HG02610 (cell line): ENCODE measurements around the gene USP30.

Experiments used
- ATAC-seq: cut with Tn5 transposase; IDR thresholded peaks from one replicate; pipeline ENCODE4 v1.9.1; 2021; ENCODE audit warnings: mild to moderate bottlenecking, moderate library complexity; ENCODE audit not compliant: unreplicated experiment

The USP30 gene

DNA sequence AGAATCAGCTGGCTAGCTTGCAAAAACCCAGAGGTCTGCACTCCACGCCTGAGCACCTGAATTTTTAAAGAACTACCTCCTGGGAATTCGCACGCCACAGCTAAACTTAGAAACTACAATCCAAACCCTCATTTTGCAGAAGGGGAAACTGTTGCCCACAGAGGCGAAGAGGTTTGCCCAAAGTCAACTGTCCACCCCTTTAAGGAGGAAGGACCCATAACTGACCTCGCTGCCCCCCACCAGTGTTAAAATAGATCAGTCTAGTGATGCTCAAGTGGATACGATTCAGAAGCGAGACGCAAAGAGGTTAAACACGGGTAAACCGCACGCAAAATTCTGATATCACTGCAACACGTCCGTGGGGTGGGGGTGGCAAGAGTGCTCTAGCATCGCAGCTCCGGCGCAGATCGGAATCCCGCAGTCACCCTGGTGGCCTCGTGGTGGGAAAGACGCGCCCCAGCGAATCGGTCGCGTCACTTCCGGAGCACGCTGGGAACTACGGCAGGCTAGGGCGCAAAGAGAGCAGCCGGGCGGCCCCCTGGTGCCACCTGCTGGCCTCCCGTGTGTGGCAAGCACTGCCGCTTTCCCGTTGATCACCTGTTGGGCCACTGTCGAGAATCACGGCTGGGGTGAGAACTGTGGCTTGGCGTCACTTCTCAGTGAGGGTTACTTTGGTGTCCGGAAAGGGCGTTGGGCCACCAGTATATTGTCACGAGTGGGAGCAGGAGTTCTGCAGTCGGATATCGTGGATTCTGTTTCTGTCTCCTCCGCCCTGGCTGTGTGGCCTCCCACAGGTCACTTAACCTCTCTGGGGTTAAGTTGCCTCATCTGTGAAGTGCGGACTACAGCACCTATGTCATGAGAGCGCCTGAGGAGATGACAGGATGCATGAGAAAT lies 40.9 kb downstream of the USP30 start, which contains the start of gene ALKBH2:
ALKBH2 (minus strand) TSS at position 451 of the 897 bp plus-strand sequence. CDS start 686 bp downstream, outside the sequence.
- ATAC-seq, result peak; percentile 60

DNA sequence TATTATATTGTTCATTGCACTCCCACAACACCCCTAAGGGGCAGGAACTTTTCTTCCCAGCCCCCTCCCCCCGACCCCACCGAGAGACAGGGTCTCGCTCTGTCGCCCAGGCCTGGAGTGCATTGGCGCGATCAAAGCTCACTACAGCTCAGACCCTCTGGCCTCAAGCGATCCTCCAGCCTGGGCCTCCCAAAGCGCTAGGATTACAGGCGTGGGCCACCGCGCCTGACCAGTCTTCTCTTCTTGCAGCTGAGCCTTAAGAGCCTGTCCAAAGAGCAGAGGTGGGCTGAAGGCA lies 44.7 kb downstream of the USP30 start:
- no peak for ATAC-seq

GRCh38 chr12:109097435-109098182 lies 45.2 kb downstream of the USP30 start, which contains the start of gene UNG:
TSS of gene UNG (plus strand) at chr12:109097597. CDS start at chr12:109097680, 83 bp downstream.
- peak; percentile 95 for ATAC-seq

DNA sequence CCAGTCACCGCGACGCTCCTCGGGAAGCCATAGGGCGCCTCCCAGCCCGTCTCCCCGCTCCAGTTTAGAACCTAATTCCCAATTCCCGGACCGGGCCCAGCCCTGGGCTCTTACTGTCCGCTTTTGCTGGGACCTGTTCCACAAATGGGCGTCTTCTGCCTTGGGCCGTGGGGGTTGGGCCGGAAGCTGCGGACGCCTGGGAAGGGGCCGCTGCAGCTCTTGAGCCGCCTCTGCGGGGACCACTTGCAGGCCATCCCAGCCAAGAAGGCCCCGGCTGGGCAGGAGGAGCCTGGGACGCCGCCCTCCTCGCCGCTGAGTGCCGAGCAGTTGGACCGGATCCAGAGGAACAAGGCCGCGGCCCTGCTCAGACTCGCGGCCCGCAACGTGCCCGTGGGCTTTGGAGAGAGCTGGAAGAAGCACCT lies 45.8 kb downstream of the USP30 start:
- ATAC-seq, result peak; percentile 15

- ATAC-seq, result no peak
Measured at GRCh38 chr12:109098651-109099050, 46.3 kb downstream of the USP30 start.

DNA sequence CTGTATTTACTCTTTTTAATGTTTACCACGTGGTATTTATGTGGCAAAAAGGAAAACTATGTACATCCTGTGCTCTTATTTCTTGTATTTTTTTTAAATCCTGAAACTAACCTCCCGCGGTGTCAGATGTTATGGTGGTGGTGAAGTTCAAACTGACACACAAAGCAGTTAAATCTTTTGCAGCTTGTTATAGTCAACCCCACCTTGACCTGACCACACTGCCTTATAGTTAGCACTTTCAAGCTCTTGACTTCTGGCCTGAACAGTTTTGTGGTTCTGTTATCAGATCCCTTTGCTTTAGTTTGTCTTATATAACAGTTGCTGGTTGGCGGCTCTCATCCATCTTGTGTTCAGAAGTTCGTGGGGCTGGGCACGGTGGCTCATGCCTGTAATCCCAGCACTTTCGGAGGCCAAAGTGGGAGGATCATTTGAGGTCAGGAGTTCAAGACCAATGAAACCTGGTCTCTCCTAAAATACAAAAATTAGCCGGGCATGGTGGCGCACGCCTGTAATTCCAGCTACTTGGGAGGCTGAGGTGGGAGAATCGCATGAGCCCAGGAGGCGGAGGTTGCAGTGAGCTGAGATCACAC lies 47.1 kb downstream of the USP30 start:
- no peak for ATAC-seq

DNA sequence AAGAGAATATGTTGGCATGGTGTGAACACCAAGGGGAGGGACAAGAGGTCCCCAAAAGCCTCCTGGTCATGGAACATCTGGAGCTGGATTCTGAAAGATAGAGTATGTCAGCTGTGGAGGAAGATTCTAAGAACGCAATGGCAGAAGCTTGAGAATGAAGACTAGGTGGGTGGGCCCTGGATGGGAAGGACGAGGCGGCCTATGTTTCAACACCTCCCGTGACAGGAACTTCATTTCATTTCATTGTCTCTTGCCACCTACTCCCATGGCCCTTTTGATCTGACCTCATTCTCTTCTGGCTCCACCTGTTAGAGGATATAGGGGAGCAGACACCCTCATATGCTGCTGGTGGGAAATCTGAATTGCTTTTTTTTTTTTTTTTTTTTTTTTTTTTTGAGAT lies 48.4 kb downstream of the USP30 start:
- no peak for ATAC-seq

- no peak for ATAC-seq
Measured at GRCh38 chr12:109102491-109102890, 50.1 kb downstream of the USP30 start.

DNA sequence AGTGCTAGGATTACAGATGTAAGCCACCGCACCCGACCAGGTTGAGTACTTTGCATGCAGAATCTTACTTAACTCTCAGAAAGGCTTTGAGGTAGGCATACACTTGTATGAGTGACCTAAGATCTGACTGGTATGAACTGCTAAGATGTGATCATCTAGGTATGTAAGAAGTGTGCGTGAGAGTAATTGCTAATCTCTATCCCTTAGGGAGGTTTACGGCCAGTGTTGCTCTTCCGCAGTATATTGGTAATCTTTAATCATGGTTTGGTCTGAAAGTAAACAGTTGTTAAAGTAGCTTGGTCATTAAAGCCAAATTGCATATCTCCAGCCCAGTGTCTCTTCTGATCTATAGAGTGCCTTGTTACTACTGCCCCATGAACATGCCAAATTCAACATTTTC lies 52.8 kb downstream of the USP30 start:
- ATAC-seq, result no peak

GRCh38 chr12:109109746-109110350 lies 57.5 kb downstream of the USP30 start:
- ATAC-seq, result no peak

DNA sequence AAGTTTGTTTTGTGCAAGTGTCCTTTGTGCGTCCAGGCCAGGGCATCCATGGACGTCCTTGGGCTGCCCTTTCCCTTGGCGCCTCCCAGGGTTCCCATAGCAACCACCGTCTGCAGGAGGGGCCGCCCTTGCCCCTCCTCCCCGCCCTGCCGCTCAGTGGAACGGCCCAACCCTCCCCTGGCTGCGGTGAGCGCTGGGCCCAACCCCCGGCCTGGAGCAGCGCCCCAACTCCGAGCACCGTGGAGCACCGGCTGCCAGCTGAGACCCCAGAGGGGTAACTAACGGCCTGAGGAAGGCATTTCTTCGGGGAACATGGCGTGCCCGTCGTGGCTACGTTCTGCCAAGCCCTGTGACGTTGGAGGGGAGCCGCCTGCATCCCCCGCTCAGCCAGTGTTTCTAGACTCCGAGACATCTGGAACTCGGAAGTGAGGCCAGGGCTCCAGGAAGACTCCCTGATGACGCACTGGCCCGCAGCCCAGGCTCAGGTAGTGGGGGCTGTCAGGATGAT lies 58.7 kb downstream of the USP30 start:
- no peak for ATAC-seq

DNA sequence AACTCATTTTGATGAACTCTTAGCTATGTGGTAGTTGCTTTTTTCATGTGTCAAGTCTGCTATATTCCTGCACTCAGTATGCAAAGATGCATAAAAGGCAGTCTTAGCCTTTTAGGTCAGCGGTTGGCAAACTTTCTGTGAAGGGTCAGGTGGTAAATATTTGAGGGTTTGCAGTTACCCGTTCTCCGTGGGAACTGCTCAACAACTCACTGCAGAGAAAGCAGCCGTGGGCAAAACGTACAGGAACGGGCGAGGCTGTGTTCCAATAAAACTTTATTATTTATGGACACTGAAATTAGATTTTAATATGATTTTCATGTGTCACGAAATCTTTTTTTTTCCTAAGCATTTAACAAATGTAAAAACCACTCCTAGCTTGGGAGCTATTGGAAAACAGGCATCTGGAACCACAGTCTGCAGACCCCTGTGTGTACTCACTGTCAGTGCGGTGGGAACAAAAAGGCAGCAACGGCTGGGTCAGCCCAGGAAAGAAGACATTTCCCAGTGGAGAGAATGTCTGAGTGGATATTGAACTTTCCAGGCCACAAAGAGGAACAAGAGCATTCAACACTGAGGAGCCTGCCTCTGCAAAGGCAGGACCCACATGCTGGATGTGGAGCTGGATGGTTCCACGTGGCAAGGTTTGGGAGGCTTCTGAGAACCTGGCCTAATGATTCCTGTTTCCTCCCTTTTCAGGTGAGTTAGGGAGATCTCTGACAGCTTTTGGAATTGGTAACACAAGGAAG lies 60.5 kb downstream of the USP30 start:
- ATAC-seq, result no peak

DNA sequence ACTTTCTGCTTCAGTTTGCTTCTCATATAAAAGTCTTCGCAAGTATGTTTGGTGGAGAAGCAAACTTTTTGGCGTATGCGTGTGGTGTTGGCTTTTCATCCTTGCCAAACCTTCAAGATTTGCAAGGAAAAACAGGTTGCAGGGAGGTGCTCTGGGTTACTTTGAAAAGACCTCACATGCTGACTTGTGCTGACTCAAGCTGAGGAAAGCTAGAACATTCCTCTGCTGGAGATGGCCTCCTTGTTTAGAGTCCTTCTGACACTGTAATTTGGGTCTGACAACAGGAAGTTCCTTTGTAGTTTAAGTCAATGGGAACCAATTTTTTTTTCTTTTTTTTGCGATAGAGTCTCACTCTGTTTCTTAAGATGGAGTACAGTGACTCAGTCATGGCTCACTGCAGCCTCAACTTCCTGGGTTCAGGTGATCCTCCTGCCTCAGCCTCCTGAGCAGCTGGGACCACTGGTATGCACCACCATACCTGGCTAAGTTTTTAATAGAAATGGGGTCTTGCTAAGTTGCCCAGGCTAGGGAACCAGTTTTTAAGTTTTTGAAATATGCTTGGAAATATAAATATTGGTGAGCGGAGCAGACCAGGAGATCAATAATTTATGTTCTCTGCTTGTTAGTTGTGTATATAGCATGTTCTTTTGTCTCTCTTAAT lies 61.4 kb downstream of the USP30 start:
- ATAC-seq, result no peak

DNA sequence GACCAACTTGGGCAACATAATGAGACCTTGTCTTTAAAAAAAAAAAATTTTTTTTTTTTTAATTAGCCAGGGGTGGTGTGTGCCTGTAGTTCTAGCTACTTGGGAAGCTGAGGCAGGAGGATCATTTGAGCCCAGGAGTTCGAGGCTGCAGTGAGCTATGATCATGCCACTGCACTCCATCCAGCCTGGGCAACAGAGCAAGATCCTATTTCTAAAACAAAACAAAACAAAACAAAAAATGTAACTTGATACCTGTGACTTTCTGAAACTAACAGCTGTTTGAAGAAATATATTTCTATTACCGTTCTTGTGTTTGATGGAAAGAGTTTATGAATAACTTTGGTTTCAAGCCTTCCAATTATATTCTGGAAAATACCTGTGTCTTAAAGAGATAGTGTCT lies 62.3 kb downstream of the USP30 start:
- no peak for ATAC-seq

- no peak for ATAC-seq
Measured at GRCh38 chr12:109115404-109115757, 63.0 kb downstream of the USP30 start.

DNA sequence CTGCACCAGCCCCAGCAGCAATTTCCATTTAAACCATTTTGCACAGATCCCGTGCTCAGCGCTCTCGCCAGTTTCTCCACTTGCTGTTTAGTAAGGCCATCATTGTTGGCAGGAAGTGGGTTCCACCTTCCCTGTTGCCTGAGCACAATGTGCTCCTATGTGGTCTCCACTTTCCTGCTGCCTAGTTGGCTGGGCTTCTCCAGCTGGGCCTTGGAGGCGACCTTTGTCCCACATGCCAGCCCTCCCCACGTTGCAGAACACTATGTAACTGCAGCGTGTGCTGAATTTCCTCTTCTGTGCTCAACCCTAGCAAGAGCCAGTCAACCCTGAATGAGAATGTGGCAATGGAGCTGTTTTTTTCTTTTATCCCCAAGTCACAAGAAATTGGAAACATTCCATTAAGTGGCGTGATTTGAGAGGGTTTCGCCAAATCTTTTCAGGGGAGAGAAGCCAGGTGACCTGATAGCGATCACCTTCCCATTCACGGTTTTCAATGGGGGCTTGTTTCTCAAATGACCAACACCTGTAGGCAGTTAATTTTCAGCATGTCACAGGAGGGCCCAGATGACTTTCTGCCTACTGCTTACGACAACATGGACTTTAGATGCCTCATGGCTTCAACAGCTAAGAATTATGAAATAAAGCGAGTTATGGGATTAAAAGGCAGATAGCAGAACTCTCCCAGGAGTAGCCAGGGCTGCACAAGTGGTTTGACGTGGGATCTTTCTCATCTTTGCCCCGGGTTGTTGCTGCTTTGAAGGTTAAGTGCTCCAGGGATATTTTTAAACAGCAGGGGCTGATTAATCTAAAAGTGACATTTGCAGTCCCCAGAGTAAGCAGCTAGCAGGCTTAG lies 63.6 kb downstream of the USP30 start, which contains the start of gene ACACB:
ACACB (plus strand) TSS at position 830 of the 853 bp plus-strand sequence. CDS start 22,819 bp downstream, outside the sequence.
- ATAC-seq, result no peak

- no peak for ATAC-seq
Measured at GRCh38 chr12:109116611-109116949, 64.2 kb downstream of the USP30 start.

- no peak for ATAC-seq
Measured at GRCh38 chr12:109120095-109120494, 67.7 kb downstream of the USP30 start.

GRCh38 chr12:109120557-109120956 lies 68.2 kb downstream of the USP30 start:
- ATAC-seq, result no peak
